Naive thymus-derived CD8-positive, alpha-beta T cell (primary cell): ENCODE measurements around the gene FGF21. TPM values are rescaled to one million over a fixed set of nuclear protein-coding genes. Genes with fewer than 3 reads are reported as not detected.
"Not testable (repeated sequence)": the region's sequence is repeated elsewhere in the genome, so short reads cannot be mapped to it uniquely, and the experiment has no call there.

Experiments
- ATAC-seq, 2 donors: fragments of 150-1000 bp; cut with Tn5 transposase in 1 of 2; sonication (Bioruptor Pico), chemical (Tn5 transposase) in 1 of 2; 1 replicate in 1 of 2; 2 replicates in 1 of 2; pipeline ENCODE4 v1.10.0; 2021; ENCODE audit warnings: mild to moderate bottlenecking in 2 of 2, moderate library complexity in 2 of 2
- POLR2A ChIA-PET: fragments of 350-600 bp; sonication (Branson Sonifier 250); formaldehyde crosslinking; loops from one replicate; lab custom pipeline; 2021; ENCODE audit warnings: antibody characterized with exemption; lab: Charles Lee
- DNase-seq, 10 donors: peaks; one replicate each; pipeline versions ENCODE4 v3.0.0 to v3.0.0-alpha.2; 2020 to 2022
- H3K27ac Mint-ChIP-seq, 10 donors: one replicate each; pipeline ENCODE4 v1.8.0; 2020 to 2022; ENCODE audit warnings: mild to moderate bottlenecking in 10 of 10, mixed read lengths in 10 of 10, moderate library complexity in 4 of 10, inconsistent platforms in 1 of 10
- H3K27me3 Mint-ChIP-seq, 5 donors: one replicate each; pipeline ENCODE4 v1.8.0; 2021 to 2022; ENCODE audit warnings: mixed read lengths in 5 of 5
- H3K36me3 Mint-ChIP-seq, 3 donors: one replicate each; pipeline ENCODE4 v1.8.0; 2020 to 2022; ENCODE audit warnings: mixed read lengths in 3 of 3, mild to moderate bottlenecking in 2 of 3, inconsistent platforms in 1 of 3
- H3K4me1 Mint-ChIP-seq, 4 donors: one replicate each; pipeline ENCODE4 v1.8.0; 2021 to 2022; ENCODE audit warnings: mixed read lengths in 4 of 4
- H3K4me3 Mint-ChIP-seq, 10 donors: one replicate each; pipeline ENCODE4 v1.8.0; 2020 to 2022; ENCODE audit warnings: mild to moderate bottlenecking in 10 of 10, mixed read lengths in 10 of 10, moderate library complexity in 6 of 10, inconsistent platforms in 1 of 10
- H3K9me3 Mint-ChIP-seq, 9 donors: one replicate each; pipeline ENCODE4 v1.8.0; 2020 to 2022; ENCODE audit warnings: mixed read lengths in 9 of 9, mild to moderate bottlenecking in 3 of 9, inconsistent platforms in 1 of 9, moderate library complexity in 1 of 9
- polyA plus RNA-seq, 3 donors: library from polyadenylated mRNA; unstranded; fragments of 300-500 nt; fragmentation: Illumina TruSeq; gene quantifications; one replicate each; pipeline ENCODE4 v1.2.3, GENCODE V29; 2021
- total RNA-seq, 8 experiments: library from RNA in 2 of 8; stranded (reverse) in 2 of 8; gene quantifications; one replicate each; pipeline ENCODE4 v1.2.3 and lab custom pipeline; 2021 to 2026

Gene FGF21, protein sequence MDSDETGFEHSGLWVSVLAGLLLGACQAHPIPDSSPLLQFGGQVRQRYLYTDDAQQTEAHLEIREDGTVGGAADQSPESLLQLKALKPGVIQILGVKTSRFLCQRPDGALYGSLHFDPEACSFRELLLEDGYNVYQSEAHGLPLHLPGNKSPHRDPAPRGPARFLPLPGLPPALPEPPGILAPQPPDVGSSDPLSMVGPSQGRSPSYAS
- total RNA-seq, result not detected
- not detected for polyA plus RNA-seq
- 0 to 0.09 (median 0) reads per million in 6 experiments for total RNA-seq (lab: John Stamatoyannopoulos, UW)

DNA sequence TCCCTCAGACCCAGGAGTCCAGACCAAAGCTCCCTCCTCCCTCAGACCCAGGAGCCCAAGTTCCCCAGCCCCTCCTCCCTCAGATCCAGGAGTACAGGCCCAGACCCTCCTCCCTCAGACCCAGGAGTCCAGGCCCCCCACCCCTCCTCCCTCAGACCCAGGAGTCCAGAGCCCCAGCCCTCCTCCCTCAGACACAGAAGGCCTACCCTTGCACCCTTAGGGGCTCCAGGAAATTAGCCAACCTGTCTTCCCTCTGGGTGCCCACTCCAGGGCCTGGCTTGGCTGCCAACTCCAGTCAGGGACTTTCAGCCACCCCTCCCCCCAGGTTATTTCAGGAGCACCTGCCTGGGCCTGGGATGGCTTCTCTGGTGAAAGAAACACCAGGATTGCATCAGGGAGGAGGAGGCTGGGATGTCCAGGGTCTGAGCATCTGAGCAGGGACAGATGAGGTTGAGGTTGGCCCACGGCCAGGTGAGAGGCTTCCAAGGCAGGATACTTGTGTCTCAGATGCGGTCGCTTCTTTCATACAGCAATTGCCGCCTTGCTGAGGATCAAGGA is at the start of gene FGF21:
FGF21 (plus strand) TSS at position 441 of the 558 bp plus-strand sequence. CDS start 713 bp downstream, outside the sequence.
- DNase-seq (no peak), ATAC-seq (no peak)
- no peaks in the 10 kb centered on the region for H3K36me3 Mint-ChIP-seq
- H3K27ac Mint-ChIP-seq, result no peak within 1 kb of the TSS
- POLR2A ChIA-PET, result interaction anchor here (0.6 kb wide), 1 partner anchor 981 kb away, joined by 3 read pairs; no protein-coding TSS in a partner anchor
- no peaks in the 10 kb centered on the region for H3K9me3 Mint-ChIP-seq
- peaks cover 4 to 34% (median 13%) of the 10 kb centered on the region in 5 donors for H3K27me3 Mint-ChIP-seq
- peaks cover 11 to 20% (median 16%) of the 10 kb centered on the region in 4 donors for H3K4me1 Mint-ChIP-seq
- peak within 1 kb of the TSS in 1 of 10 donors; percentile 48 for H3K4me3 Mint-ChIP-seq

DNA sequence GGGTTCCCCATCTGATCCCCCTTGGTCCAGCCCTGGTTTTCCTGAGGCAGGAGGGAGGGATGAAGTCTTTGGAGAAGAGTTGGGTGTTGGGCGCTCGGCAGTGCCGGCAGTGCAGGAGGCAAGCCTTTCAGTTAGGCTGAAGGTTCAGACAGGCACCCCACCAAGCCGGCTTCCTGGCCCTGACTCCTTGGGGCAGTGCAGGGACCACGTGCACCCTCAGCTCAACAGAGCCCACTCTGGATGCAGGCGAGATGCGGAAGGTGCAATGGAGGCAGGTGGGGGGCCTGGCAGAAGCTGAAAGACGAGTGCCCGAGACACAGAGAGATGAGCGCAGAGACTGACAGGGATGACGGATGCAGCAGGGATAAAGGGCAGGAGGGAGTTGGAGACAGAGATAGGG is 46.9 kb upstream of the FGF21 start:
- ATAC-seq, result no peak
- Mint-ChIP-seq H3K36me3 (peaks cover 0 to 26% (median 20%) of the 10 kb centered on the region in 3 donors), H3K27me3 (no peaks in the 10 kb centered on the region)

DNA sequence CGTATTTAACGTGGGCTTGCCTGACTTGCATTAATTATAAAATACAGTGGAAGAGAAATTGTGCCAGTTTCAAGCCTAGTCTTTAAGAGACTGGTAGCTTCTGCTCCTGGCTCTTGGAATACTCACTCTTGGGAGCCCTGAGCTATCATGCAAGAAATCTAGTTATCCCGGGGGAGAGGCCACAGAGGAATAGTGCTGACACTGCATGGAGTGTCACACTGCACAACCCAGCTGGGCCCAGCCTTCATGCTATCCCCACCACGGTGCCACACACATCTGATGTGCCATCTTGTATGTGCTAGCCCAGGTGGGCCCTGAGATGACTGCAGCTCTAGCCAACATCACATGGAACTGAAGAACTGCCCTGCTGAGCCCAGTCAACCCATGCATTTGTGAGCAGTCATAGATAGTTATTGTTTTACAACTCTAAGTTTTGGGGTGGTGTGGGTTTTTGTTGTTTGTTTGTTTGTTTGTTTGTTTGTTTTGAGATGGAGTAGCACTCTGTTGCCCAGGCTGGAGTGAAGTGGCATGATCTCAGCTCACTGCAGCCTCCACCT is 44.1 kb upstream of the FGF21 start:
- peak overlapping the region in 1 of 10 donors; percentile 11 for H3K27ac Mint-ChIP-seq
- H3K9me3 Mint-ChIP-seq, result peaks cover 0 to 2% (median 0%) of the 10 kb centered on the region in 9 donors
- H3K27me3 Mint-ChIP-seq, result no peaks in the 10 kb centered on the region
- POLR2A ChIA-PET, result interaction anchor here (0.7 kb wide), 1 partner anchor 28 kb away, joined by 10 read pairs; no protein-coding TSS in a partner anchor
- peaks cover 10 to 28% (median 20%) of the 10 kb centered on the region in 4 donors for H3K4me1 Mint-ChIP-seq
- H3K36me3 Mint-ChIP-seq, result peaks cover 0 to 7% (median 3%) of the 10 kb centered on the region in 3 donors
- DNase-seq, result no peak
- no peak for ATAC-seq
- peak overlapping the region in 5 of 10 donors; percentile 24 to 58 (median 52) for H3K4me3 Mint-ChIP-seq

More for the DNA sequence above, 46.9 kb upstream of the FGF21 start:
- no peak overlapping the region for H3K4me3 Mint-ChIP-seq
- H3K27ac Mint-ChIP-seq, result peak overlapping the region in 3 of 10 donors; percentile 52 to 93 (median 54)
- peaks cover 0 to 2% (median 0%) of the 10 kb centered on the region in 9 donors for H3K9me3 Mint-ChIP-seq
- peaks cover 7 to 12% (median 10%) of the 10 kb centered on the region in 4 donors for H3K4me1 Mint-ChIP-seq
- no peak for DNase-seq
- POLR2A ChIA-PET, result no interaction called here

DNA sequence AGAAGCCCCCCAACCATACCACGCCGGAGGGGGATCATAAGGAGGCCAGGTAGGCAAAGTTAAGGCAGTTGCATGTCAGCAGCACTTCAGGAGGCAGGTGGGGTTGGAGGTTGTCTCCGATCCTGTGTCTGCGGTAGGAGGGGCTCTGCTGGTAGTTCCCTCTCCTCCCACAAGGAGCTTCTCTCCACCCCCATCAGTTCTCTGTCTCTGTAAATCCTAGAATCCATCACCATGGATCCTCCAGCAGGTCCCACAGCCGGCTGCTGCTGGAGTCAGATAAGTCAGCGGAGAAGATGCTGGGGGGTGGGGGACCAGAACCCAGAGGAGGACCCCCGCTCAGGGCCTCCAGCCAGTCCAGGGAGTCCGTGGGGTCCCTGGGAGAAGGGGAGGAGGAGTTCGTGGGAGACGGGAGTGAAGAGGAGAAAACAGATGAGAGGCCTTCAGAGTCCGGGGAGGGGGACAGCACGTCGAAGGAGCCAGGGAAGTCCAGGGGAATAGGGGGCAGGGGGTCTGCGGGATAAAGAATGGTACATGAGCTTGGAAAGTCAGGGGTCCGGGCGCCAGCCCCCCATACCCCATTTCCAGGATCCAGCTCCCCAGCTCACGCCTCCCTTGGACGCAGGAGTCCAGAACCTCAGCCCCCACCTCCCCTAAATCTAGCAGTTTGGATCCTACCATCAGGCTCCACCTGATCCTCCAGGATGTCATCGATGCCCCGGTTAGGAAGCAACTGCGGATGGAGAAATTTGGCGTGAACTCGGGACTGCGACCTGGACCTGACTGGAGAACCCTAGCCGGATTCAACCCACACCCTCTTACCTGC is 42.1 kb upstream of the FGF21 start:
- Mint-ChIP-seq H3K27me3 (no peaks in the 10 kb centered on the region), H3K4me3 (peak overlapping the region; percentile 77 to 96 (median 88)), H3K9me3 (peaks cover 0 to 2% (median 0%) of the 10 kb centered on the region in 9 donors), H3K4me1 (peaks cover 10 to 28% (median 20%) of the 10 kb centered on the region in 4 donors), H3K27ac (peak overlapping the region in 6 of 10 donors; percentile 8 to 90 (median 83)), H3K36me3 (no peaks in the 10 kb centered on the region)
- no peak for ATAC-seq
- POLR2A ChIA-PET, result interaction anchor here (0.5 to 2.8 kb wide), 10 partner anchors 11 to 404 kb away, joined by 3 to 13 read pairs (median 5); partner anchors contain the start of genes CA11, FUT2, RPL18 and SPHK2
- DNase-seq, result no peak

DNA sequence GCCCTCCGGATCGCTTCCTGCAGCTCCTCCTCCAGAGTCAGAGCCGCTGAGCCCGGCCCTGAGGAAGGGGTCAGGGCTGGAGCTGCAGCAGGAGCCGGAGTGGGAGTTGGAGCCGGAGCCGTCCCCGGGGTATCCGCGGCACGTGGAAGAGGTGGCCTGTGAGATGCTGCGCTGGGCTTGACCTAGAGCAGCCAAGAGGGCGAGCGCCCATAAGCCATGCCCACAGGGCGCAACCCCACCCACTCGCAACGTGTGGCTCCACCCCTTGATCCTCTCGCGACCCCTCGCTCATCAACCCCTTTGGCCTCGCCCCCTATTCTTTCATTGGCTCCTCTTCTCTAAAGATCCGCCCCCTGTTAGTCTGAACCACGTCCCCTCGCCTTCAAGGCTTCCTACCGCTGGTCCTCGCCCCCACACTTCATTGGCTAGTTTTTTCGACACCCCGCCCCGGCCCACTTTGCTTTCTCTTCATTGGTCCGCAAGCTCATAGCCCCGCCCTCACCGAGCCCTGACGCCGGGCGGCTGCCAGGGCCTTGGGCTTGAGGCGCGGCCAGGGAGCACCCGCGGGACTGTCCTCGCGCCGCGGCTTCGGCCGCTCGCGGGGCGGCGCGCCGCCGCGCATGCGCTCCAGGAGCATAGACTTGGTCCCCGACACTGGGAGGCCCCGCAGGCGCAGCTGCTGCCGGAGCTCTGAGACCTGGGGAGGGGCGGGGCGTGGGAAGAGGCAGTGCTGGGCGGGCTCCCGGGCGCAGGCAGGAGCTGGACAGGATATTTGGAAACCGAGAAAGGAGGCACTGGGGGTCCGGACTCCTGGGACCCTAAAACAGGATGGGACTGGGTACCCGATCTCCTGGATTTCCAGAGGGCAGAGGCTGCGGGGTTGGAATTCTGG is 41.2 kb upstream of the FGF21 start:
- Mint-ChIP-seq H3K27ac (peak overlapping the region; percentile 53 to 90 (median 83)), H3K36me3 (no peaks in the 10 kb centered on the region), H3K9me3 (peaks cover 0 to 2% (median 0%) of the 10 kb centered on the region in 9 donors), H3K27me3 (no peaks in the 10 kb centered on the region), H3K4me3 (peak overlapping the region; percentile 77 to 96 (median 88)), H3K4me1 (peaks cover 10 to 28% (median 19%) of the 10 kb centered on the region in 4 donors)
- POLR2A ChIA-PET, result interaction anchor here (0.5 to 2.8 kb wide), 11 partner anchors 11 to 403 kb away, joined by 3 to 13 read pairs (median 5); partner anchors contain the start of genes CA11, FUT2, RPL18 and SPHK2
- DNase-seq (peak; percentile 91 to 98 (median 96)), ATAC-seq (peak; percentile 93 to 94)

DNA sequence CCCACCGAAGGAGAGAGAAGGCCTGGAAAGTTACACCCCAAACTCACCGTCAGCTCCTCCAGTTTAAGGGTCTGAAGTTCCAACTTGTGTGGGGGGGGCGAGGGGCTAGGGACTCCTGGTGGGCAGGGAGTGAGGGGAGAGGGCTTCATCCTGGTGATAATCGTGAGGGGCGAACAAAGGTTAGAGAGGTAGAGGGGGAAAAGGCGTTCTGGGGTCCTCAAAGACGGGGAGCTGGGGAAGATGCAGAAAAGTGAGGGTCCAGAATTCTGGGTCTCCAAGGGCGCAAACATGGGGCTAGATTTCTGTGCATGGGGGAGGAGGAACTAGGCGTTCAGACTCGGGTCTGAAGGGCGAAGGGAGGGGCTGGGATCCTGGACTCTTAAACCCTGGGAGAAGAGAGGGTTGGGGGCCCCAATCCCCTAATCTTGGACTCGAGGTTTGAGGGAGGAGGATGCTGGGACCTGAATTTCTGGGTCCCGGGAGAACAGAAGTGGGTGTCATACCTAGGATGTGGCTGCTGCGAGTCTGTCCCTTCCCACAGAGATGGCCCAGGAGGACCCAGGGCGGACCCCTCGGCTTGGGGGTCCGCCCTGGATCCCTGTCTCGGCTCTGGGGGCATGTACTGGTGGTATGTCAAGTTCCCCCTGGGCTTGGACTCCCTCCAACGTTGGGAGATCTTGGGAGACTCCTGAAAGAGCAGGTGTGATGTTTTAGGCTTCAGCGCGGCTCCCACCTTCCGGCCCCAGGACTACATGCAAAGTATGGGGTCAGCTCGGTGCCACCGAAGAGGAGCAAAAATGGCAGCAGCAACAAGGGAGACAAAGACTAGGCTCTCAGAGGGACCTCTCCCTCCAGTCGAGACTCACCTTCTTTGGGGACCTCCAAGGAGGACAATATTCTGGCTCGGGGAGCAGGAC is 40.3 kb upstream of the FGF21 start:
- Mint-ChIP-seq H3K9me3 (peaks cover 0 to 2% (median 0%) of the 10 kb centered on the region in 9 donors), H3K4me3 (peak overlapping the region; percentile 77 to 96 (median 85)), H3K27me3 (no peaks in the 10 kb centered on the region), H3K27ac (peak overlapping the region; percentile 20 to 88 (median 78)), H3K36me3 (no peaks in the 10 kb centered on the region), H3K4me1 (peaks cover 10 to 28% (median 19%) of the 10 kb centered on the region in 4 donors)
- no peak for ATAC-seq
- no peak for DNase-seq
- POLR2A ChIA-PET, result interaction anchor here (0.6 to 2.8 kb wide), 8 partner anchors 10 to 106 kb away, joined by 3 to 16 read pairs (median 6); partner anchors contain the start of genes CA11, RPL18 and SPHK2

DNA sequence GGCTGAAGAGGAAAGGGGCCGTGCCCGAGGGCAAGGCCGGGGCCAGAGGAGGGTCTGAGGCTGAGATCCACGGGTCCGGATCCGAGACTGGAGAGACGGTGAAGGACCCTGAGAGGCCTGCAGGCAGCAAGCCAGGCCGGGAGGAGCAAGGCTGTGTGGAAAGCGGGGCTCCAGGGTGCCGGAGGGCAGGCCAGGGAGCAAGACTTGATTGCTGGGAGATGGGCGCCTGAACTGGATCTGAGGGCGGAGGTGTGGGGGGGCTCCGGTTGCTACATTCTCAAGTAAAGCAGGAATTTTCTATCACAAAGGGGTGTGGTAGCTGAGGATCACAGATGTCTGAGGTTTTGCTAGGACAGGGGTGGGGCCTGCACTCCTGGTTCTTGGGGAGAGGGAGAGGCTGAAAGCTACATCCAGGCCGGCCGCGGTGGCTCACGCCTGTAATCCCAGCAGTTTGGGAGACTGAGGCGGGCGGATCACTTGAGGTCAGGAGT is 39.6 kb upstream of the FGF21 start:
- no peaks in the 10 kb centered on the region for H3K36me3 Mint-ChIP-seq
- no peaks in the 10 kb centered on the region for H3K27me3 Mint-ChIP-seq
- DNase-seq, result no peak
- peaks cover 0 to 2% (median 0%) of the 10 kb centered on the region in 9 donors for H3K9me3 Mint-ChIP-seq
- H3K4me3 Mint-ChIP-seq, result peak overlapping the region in 6 of 10 donors; percentile 34 to 89 (median 58)
- POLR2A ChIA-PET, result interaction anchor here (1.0 to 2.8 kb wide), 4 partner anchors 9 to 69 kb away, joined by 3 to 16 read pairs (median 4); partner anchors contain the start of gene CA11
- peak overlapping the region in 1 of 10 donors; percentile 75 for H3K27ac Mint-ChIP-seq
- peaks cover 14 to 33% (median 21%) of the 10 kb centered on the region in 4 donors for H3K4me1 Mint-ChIP-seq
- ATAC-seq, result no peak

DNA sequence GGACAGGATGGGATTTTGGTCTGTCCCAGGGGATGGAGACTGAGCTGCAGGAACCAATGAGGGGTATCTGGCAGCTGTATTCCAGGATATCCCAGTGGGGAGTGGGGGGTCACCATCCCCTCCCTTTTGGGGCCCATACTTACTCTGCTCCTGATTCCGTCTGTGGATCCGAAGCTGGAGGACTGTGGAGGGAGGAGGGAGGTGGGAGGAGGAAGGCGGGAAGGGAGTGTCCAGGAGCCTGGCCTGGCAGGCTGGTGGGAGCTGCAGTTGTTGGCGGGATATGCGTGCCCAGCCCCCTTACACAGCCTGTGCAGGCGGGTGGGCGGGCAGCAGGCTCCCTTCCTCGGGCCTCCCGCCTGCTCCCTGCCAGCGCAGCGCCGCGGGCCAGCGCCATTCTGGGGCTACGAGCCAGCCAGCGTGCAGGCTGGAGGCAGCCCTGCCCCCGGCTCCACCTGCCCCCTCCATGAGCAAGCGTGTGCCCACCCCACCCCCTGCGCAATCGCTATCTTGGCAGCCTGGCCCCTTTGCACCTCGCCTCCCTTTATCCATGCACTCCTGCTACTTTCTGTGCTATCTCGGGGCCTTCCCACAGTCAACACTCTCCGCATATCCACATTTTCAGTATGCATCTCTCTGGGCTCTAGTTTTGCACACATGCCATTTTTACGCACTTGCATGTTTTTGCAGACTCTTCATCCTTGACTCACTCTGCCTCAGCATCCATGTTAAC is 38.6 kb upstream of the FGF21 start:
- H3K36me3 Mint-ChIP-seq, result no peaks in the 10 kb centered on the region
- peaks cover 14 to 39% (median 26%) of the 10 kb centered on the region in 4 donors for H3K4me1 Mint-ChIP-seq
- POLR2A ChIA-PET, result interaction anchor here (0.7 to 1.6 kb wide), 6 partner anchors 8 to 389 kb away, joined by 3 to 16 read pairs (median 4); no protein-coding TSS in a partner anchor
- H3K9me3 Mint-ChIP-seq, result peaks cover 0 to 2% (median 0%) of the 10 kb centered on the region in 9 donors
- no peak for ATAC-seq
- no peaks in the 10 kb centered on the region for H3K27me3 Mint-ChIP-seq
- no peak overlapping the region for H3K27ac Mint-ChIP-seq
- peak overlapping the region in 5 of 10 donors; percentile 15 to 60 (median 49) for H3K4me3 Mint-ChIP-seq
- no peak for DNase-seq

DNA sequence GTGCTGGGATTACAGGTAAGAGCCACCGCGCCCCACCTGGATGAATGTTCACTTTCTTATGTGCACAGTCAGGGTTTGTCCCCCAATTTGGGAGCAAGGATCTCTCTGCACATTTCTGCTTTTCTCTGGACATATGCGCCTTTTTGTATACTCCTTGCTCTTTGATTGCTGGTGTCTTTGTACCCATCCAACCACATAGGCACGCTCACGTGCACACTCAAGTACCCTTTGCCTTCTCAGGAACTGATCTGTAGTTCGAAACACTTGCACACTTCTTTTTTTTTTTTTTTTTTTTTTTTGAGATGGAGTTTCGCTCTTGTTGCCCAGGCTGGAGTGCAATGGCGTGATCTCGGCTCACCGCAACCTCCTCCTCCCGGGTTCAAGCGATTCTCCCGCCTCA is 37.2 kb upstream of the FGF21 start:
- H3K27me3 Mint-ChIP-seq, H3K27ac Mint-ChIP-seq, H3K4me3 Mint-ChIP-seq, ATAC-seq, POLR2A ChIA-PET, DNase-seq, H3K9me3 Mint-ChIP-seq, H3K36me3 Mint-ChIP-seq: not testable (repeated sequence)
- peaks cover 10 to 32% (median 25%) of the 10 kb centered on the region in 4 donors for H3K4me1 Mint-ChIP-seq
